ENCODE measurements around the gene MTRF1.

DNA sequence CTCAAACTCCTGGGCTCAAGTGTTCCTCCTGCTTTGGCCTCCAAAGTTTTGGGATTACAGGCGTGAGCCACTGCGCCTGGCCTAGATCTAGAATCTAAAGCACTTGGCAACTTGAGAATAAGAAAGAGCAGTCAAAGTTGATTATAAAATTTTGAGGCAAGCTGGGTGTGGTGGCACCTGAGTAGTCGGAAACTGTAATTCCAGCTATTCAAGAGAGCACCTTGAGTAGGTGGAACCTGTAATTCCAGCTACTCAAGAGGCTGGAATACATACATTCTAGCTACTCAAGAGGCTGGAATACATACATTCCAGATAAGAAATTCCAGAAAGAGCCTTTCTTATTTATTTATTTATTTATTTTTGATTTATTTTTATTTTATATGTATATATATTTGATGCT is 39.4 kb upstream of the MTRF1 start:
- TF ChIP-seq CTCF (IDR thresholded peaks at IDR 0.05) (no peak), NR3C1 (IDR thresholded peaks at IDR 0.05) (no peak), HOXB5 (CRISPR knock-in tag; IDR thresholded peaks at IDR 0.05) (no peak), RNF2 (IDR thresholded peaks at IDR 0.05; ENCODE audit: borderline replicate concordance, low read depth) (no peak), ZSCAN20 (CRISPR knock-in tag; IDR thresholded peaks at IDR 0.05) (no peak), TFCP2L1 (CRISPR knock-in tag; IDR thresholded peaks at IDR 0.05) (no peak), TP53 (CRISPR knock-in tag; IDR thresholded peaks at IDR 0.05) (no peak), MAX (IDR thresholded peaks at IDR 0.05) (no peak)
